Endothelial cell of umbilical vein (primary cell): Measurements from ENCODE around the gene CDR2. TPM values are rescaled to one million over a fixed set of nuclear protein-coding genes. Genes with fewer than 3 reads are reported as not detected.

Experiments
- BruUV-seq: library from RNA; stranded (reverse); fragments of 400-500 nt; replicated peaks from 2 replicates; lab custom pipeline; 2021; lab: Mats Ljungman, UMichigan
- CTCF ChIA-PET: fragments of 300-600, 350-600 bp; sonication (Branson Sonifier 250); formaldehyde crosslinking; loops from one replicate; lab custom pipeline; 2021; ENCODE audit warnings: antibody characterized with exemption, inconsistent platforms; lab: Charles Lee
- POLR2A ChIA-PET: fragments of 300-600, 350-600 bp; sonication (Branson Sonifier 250); formaldehyde crosslinking; loops from one replicate; lab custom pipeline; 2021; ENCODE audit warnings: antibody characterized with exemption, inconsistent platforms; lab: Charles Lee
- DNase-seq: peaks from one replicate; pipeline ENCODE4 v3.0.0-alpha.2; 2011; ENCODE audit warnings: low read depth, low spot score
- FAIRE-seq: peaks from 2 replicates; lab custom pipeline; 2011; peaks lifted over from hg19 to GRCh38; lab: Jason Lieb, UNC
- H2AFZ ChIP-seq: 2 replicates; pipeline ENCODE4 v1.6.0; 2012; ENCODE audit warnings: low read depth, low read length, control low read depth, inconsistent platforms
- H3K27ac ChIP-seq: 2 replicates; pipeline ENCODE4 v1.5.1; 2011; ENCODE audit warnings: low read depth, mild to moderate bottlenecking, control low read depth, low read length, moderate library complexity; ENCODE audit not compliant: insufficient read depth
- H3K27me3 ChIP-seq, 2 experiments: 2 replicates each; pipeline versions ENCODE4 v1.6.0 to v1.6.1; 2011; ENCODE audit warnings: low read length in 2 of 2, mixed read lengths in 1 of 2; ENCODE audit not compliant: control insufficient read depth in 2 of 2, insufficient read depth in 2 of 2
- H3K36me3 ChIP-seq, 2 experiments: 2 replicates in 1 of 2; 3 replicates in 1 of 2; pipeline ENCODE4 v1.5.1; 2011; ENCODE audit warnings: low read length in 2 of 2, mild to moderate bottlenecking in 1 of 2, moderate library complexity in 1 of 2; ENCODE audit not compliant: control insufficient read depth in 2 of 2, insufficient read depth in 2 of 2; ENCODE audit errors: extremely low read depth in 1 of 2
- H3K4me1 ChIP-seq: 3 replicates; pipeline ENCODE4 v1.5.1; 2011; ENCODE audit warnings: mild to moderate bottlenecking, low read length; ENCODE audit not compliant: control insufficient read depth, insufficient read depth; ENCODE audit errors: extremely low read depth
- H3K4me2 ChIP-seq: 2 replicates; pipeline ENCODE4 v1.6.1; 2011; ENCODE audit warnings: low read length, control low read depth, mixed read lengths; ENCODE audit not compliant: insufficient read depth
- H3K4me3 ChIP-seq, 3 experiments: fragments of 200-600 bp in 1 of 3; sonication (generic), shearing (Covaris generic) in 1 of 3; replicated peaks in 1 of 3; 2 replicates each; pipeline ENCODE4 v1.5.1; 2011 to 2016; ENCODE audit warnings: control low read depth in 3 of 3, low read length in 3 of 3, mild to moderate bottlenecking in 2 of 3, inconsistent platforms in 1 of 3, low read depth in 1 of 3, moderate library complexity in 1 of 3; ENCODE audit not compliant: insufficient read depth in 1 of 3
- H3K79me2 ChIP-seq: 2 replicates; pipeline ENCODE4 v1.6.0; 2012; ENCODE audit warnings: low read length, inconsistent platforms; ENCODE audit not compliant: control insufficient read depth, insufficient read depth
- H3K9ac ChIP-seq: replicated peaks from 2 replicates; pipeline ENCODE3; 2011; ENCODE audit warnings: low read length, control low read depth; ENCODE audit not compliant: insufficient read depth; ENCODE audit errors: extremely low read depth
- H3K9me1 ChIP-seq: replicated peaks from 3 replicates; pipeline ENCODE4 v1.6.0; 2011; ENCODE audit warnings: mild to moderate bottlenecking, low read length; ENCODE audit not compliant: control insufficient read depth, insufficient read depth; ENCODE audit errors: extremely low read depth
- H3K9me3 ChIP-seq: replicated peaks from 2 replicates; pipeline ENCODE4 v1.5.1; 2012; ENCODE audit warnings: low read length, inconsistent platforms; ENCODE audit not compliant: control insufficient read depth, insufficient read depth
- H4K20me1 ChIP-seq: replicated peaks from 2 replicates; pipeline ENCODE3; 2011; ENCODE audit warnings: mild to moderate bottlenecking, low read length; ENCODE audit not compliant: control insufficient read depth, insufficient read depth; ENCODE audit errors: extremely low read depth
- CTCF ChIP-seq, 2 donors: IDR thresholded peaks; 1 replicate in 1 of 2; 2 replicates in 1 of 2; pipeline ENCODE4 v1.5.1; 2011; ENCODE audit warnings: low read length in 2 of 2, mild to moderate bottlenecking in 2 of 2, moderate library complexity in 2 of 2, control low read depth in 1 of 2, inconsistent platforms in 1 of 2, low read depth in 1 of 2; ENCODE audit not compliant: insufficient read depth in 1 of 2; ENCODE audit errors: extremely low read depth in 1 of 2
- EZH2 ChIP-seq: IDR thresholded peaks from 2 replicates; pipeline ENCODE4 v1.6.1; 2012; ENCODE audit warnings: borderline replicate concordance, low read depth, mild to moderate bottlenecking, moderate library complexity, low read length, inconsistent platforms; ENCODE audit not compliant: severe bottlenecking
- FOS ChIP-seq: IDR thresholded peaks from 2 replicates; pipeline ENCODE4 v1.6.1; 2011; ENCODE audit warnings: mild to moderate bottlenecking, low read length, moderate library complexity, borderline replicate concordance; ENCODE audit not compliant: insufficient read depth
- GATA2 ChIP-seq: IDR thresholded peaks from 2 replicates; pipeline ENCODE4 v1.7.0; 2011; ENCODE audit warnings: low read depth, mild to moderate bottlenecking, moderate library complexity, mixed read lengths, low read length; ENCODE audit not compliant: insufficient read length, insufficient read depth
- JUN ChIP-seq: IDR thresholded peaks from 2 replicates; pipeline ENCODE4 v1.6.1; 2011; ENCODE audit warnings: borderline replicate concordance, low read depth; ENCODE audit not compliant: insufficient read length, insufficient read depth
- MAX ChIP-seq: IDR thresholded peaks from 2 replicates; pipeline ENCODE4 v1.6.1; 2011; ENCODE audit not compliant: insufficient read depth, insufficient read length
- MYC ChIP-seq: IDR thresholded peaks from one replicate; pipeline ENCODE4 v1.6.1; 2011; ENCODE audit warnings: mild to moderate bottlenecking, low read depth, low read length
- POLR2A ChIP-seq: IDR thresholded peaks from 2 replicates; pipeline ENCODE4 v1.6.1; 2012; ENCODE audit warnings: low read depth, mild to moderate bottlenecking, control low read depth, low read length
- POLR2AphosphoS5 ChIP-seq: IDR thresholded peaks from 2 replicates; pipeline ENCODE4 v1.6.1; 2012; ENCODE audit warnings: low read depth, mild to moderate bottlenecking, control low read depth, low read length, moderate library complexity; ENCODE audit not compliant: insufficient read depth
- dilution Hi-C: fragments of 300-500 bp; cut with MboI; formaldehyde crosslinking; loops from one replicate; pipeline ENCODE4 v1.15.0; 2019; ENCODE audit warnings: low sequenced_read_pairs; ENCODE audit not compliant: extremely low pct_ligation_motif_present
- intact Hi-C: fragments of 100-400 bp; cut with micrococcal nuclease; formaldehyde crosslinking; loops from one replicate; pipeline ENCODE4 v1.10.0; 2022
- polyA plus RNA-seq, 4 experiments: library from polyadenylated mRNA; depleted of rRNA in 3 of 4; stranded (reverse) in 3 of 4; unstranded in 1 of 4; fragments of >200 nt; gene quantifications; 2 replicates each; pipeline versions ENCODE4 v1.2.1 to v1.2.3, GENCODE V29; 2011 to 2012; ENCODE audit warnings: missing spikeins in 1 of 4
- total RNA-seq: library from RNA; stranded (reverse); gene quantifications from 2 replicates; pipeline ENCODE4 v1.2.3, GENCODE V29; 2021

CDR2 gene
- total and polyA plus RNA-seq, 2 donors (not counting 3 experiments of a cell fraction or from before 2014, with no cell fraction given) = 35.3 to 61.9 TPM

GRCh38 chr16:22385196-22385595 lies 10.8 kb upstream of the CDR2 start:
- Histone ChIP-seq H3K27ac (no peak overlapping the region), H3K9ac (no peak overlapping the region), H3K4me3 (no peak overlapping the region), H3K9me3 (no peaks in the 10 kb centered on the region), H2AFZ (no peak overlapping the region), H3K79me2 (no peaks in the 10 kb centered on the region), H4K20me1 (no peaks in the 10 kb centered on the region), H3K4me2 (no peak overlapping the region), H3K36me3 (no peaks in the 10 kb centered on the region), H3K27me3 (no peaks in the 10 kb centered on the region), H3K9me1 (no peaks in the 10 kb centered on the region), H3K4me1 (peaks cover 17% of the 10 kb centered on the region)
- BruUV-seq = no TSS peak
- CTCF ChIA-PET = interaction anchor here (0.6 kb wide), 1 partner anchor 10 kb away, joined by 3 read pairs; no protein-coding TSS in a partner anchor
- intact Hi-C loops (no loop called here), dilution Hi-C loops (no loop called here)
- DNase-seq = no peak
- TF ChIP-seq MYC (no peak), GATA2 (no peak), FOS (no peak), CTCF (IDR thresholded peaks at IDR 0.05; ENCODE audit: extremely low read depth in 1 of 2, insufficient read depth in 1 of 2, low read depth in 1 of 2, low read length in 2 of 2) (no peak), JUN (no peak), POLR2A (no peak), EZH2 (no peak), MAX (no peak), POLR2AphosphoS5 (no peak)
- FAIRE-seq = no peak
- POLR2A ChIA-PET = no interaction called here
